ENCODE results near the gene STH. TPM values are rescaled to one million over a fixed set of nuclear protein-coding genes. Genes with fewer than 3 reads are reported as not detected.
"Not testable (repeated sequence)": the region's sequence is repeated elsewhere in the genome, so short reads cannot be mapped to it uniquely, and the experiment has no call there.

The STH gene
- total RNA-seq, 2 experiments from 2014 or later, result not detected

GRCh38 chr17:46019408-46019925 lies 20.4 kb downstream of the STH start:
- not testable (repeated sequence) for H3K36me3 Mint-ChIP-seq, H3K27me3 Mint-ChIP-seq, H3K4me3 Mint-ChIP-seq, DNase-seq, H3K27ac Mint-ChIP-seq, H3K9me3 Mint-ChIP-seq
- peaks cover 10% of the 10 kb centered on the region for H3K4me1 Mint-ChIP-seq

GRCh38 chr17:46020023-46020761 lies 21.1 kb downstream of the STH start:
- Mint-ChIP-seq H3K9me3 (peaks cover 1% of the 10 kb centered on the region), H3K36me3 (peaks cover 6% of the 10 kb centered on the region), H3K4me3 (no peak overlapping the region), H3K27me3 (no peaks in the 10 kb centered on the region), H3K27ac (peak overlapping the region; percentile 87), H3K4me1 (peaks cover 10% of the 10 kb centered on the region)
- DNase-seq, result peak; percentile 20

- no peak overlapping the region for H3K27ac Mint-ChIP-seq
- peaks cover 10% of the 10 kb centered on the region for H3K4me1 Mint-ChIP-seq
- H3K27me3 Mint-ChIP-seq, result no peaks in the 10 kb centered on the region
- H3K9me3 Mint-ChIP-seq, result peaks cover 1% of the 10 kb centered on the region
- no peak overlapping the region for H3K4me3 Mint-ChIP-seq
- peaks cover 6% of the 10 kb centered on the region for H3K36me3 Mint-ChIP-seq
- no peak for DNase-seq
These were observed 21.9 kb downstream of the STH start for GRCh38 chr17:46020998-46021397.

GRCh38 chr17:46023366-46023765 lies 24.3 kb downstream of the STH start:
- not testable (repeated sequence) for H3K27me3 Mint-ChIP-seq, H3K4me3 Mint-ChIP-seq, H3K36me3 Mint-ChIP-seq, DNase-seq, H3K9me3 Mint-ChIP-seq
- Mint-ChIP-seq H3K27ac (peak overlapping the region; percentile 44), H3K4me1 (peaks cover 16% of the 10 kb centered on the region)

GRCh38 chr17:46023783-46024388 lies 24.8 kb downstream of the STH start:
- H3K9me3 Mint-ChIP-seq, result peaks cover 1% of the 10 kb centered on the region
- no peak overlapping the region for H3K27ac Mint-ChIP-seq
- DNase-seq, result no peak
- no peak overlapping the region for H3K4me3 Mint-ChIP-seq
- H3K36me3 Mint-ChIP-seq, result peaks cover 1% of the 10 kb centered on the region
- H3K4me1 Mint-ChIP-seq, result peaks cover 16% of the 10 kb centered on the region
- no peaks in the 10 kb centered on the region for H3K27me3 Mint-ChIP-seq

- Mint-ChIP-seq H3K36me3 (peaks cover 7% of the 10 kb centered on the region), H3K4me3 (no peak overlapping the region), H3K4me1 (peaks cover 22% of the 10 kb centered on the region), H3K27me3 (no peaks in the 10 kb centered on the region), H3K9me3 (no peaks in the 10 kb centered on the region), H3K27ac (no peak overlapping the region)
- no peak for DNase-seq
These were observed 25.5 kb downstream of the STH start for GRCh38 chr17:46024590-46024989.

GRCh38 chr17:46025060-46025459 lies 26.0 kb downstream of the STH start:
- Mint-ChIP-seq H3K27me3 (no peaks in the 10 kb centered on the region), H3K4me1 (peaks cover 22% of the 10 kb centered on the region), H3K9me3 (no peaks in the 10 kb centered on the region), H3K4me3 (no peak overlapping the region), H3K27ac (no peak overlapping the region), H3K36me3 (peaks cover 8% of the 10 kb centered on the region)
- no peak for DNase-seq

- peak overlapping the region; percentile 63 for H3K27ac Mint-ChIP-seq
- no peaks in the 10 kb centered on the region for H3K27me3 Mint-ChIP-seq
- H3K9me3 Mint-ChIP-seq, result no peaks in the 10 kb centered on the region
- no peak overlapping the region for H3K4me3 Mint-ChIP-seq
- peaks cover 12% of the 10 kb centered on the region for H3K36me3 Mint-ChIP-seq
- peaks cover 20% of the 10 kb centered on the region for H3K4me1 Mint-ChIP-seq
- DNase-seq, result no peak
These were observed 26.6 kb downstream of the STH start for GRCh38 chr17:46025510-46026165.

GRCh38 chr17:46026166-46027047 lies 27.4 kb downstream of the STH start:
- Mint-ChIP-seq H3K9me3 (no peaks in the 10 kb centered on the region), H3K4me3 (no peak overlapping the region), H3K27me3 (no peaks in the 10 kb centered on the region), H3K4me1 (peaks cover 21% of the 10 kb centered on the region), H3K27ac (peak overlapping the region; percentile 21), H3K36me3 (peaks cover 16% of the 10 kb centered on the region)
- no peak for DNase-seq

GRCh38 chr17:46027048-46027975 lies 28.3 kb downstream of the STH start:
- DNase-seq, result no peak
- no peak overlapping the region for H3K4me3 Mint-ChIP-seq
- H3K9me3 Mint-ChIP-seq, result no peaks in the 10 kb centered on the region
- H3K27ac Mint-ChIP-seq, result peak overlapping the region; percentile 28
- H3K4me1 Mint-ChIP-seq, result peaks cover 21% of the 10 kb centered on the region
- no peaks in the 10 kb centered on the region for H3K27me3 Mint-ChIP-seq
- H3K36me3 Mint-ChIP-seq, result peaks cover 16% of the 10 kb centered on the region

- Mint-ChIP-seq H3K27me3 (no peaks in the 10 kb centered on the region), H3K36me3 (peaks cover 16% of the 10 kb centered on the region), H3K9me3 (no peaks in the 10 kb centered on the region), H3K4me3 (no peak overlapping the region), H3K27ac (peak overlapping the region; percentile 21), H3K4me1 (peaks cover 21% of the 10 kb centered on the region)
- DNase-seq, result no peak
These were observed 28.9 kb downstream of the STH start for GRCh38 chr17:46027976-46028325.

GRCh38 chr17:46028374-46028773 lies 29.3 kb downstream of the STH start:
- Mint-ChIP-seq H3K4me1 (peaks cover 21% of the 10 kb centered on the region), H3K36me3 (peaks cover 17% of the 10 kb centered on the region), H3K4me3 (no peak overlapping the region), H3K9me3 (no peaks in the 10 kb centered on the region), H3K27me3 (no peaks in the 10 kb centered on the region), H3K27ac (no peak overlapping the region)
- DNase-seq, result no peak

- peaks cover 21% of the 10 kb centered on the region for H3K4me1 Mint-ChIP-seq
- peak overlapping the region; percentile 30 for H3K27ac Mint-ChIP-seq
- H3K27me3 Mint-ChIP-seq, result no peaks in the 10 kb centered on the region
- no peaks in the 10 kb centered on the region for H3K9me3 Mint-ChIP-seq
- no peak for DNase-seq
- H3K36me3 Mint-ChIP-seq, result peaks cover 22% of the 10 kb centered on the region
- H3K4me3 Mint-ChIP-seq, result no peak overlapping the region
These were observed 30.0 kb downstream of the STH start for GRCh38 chr17:46028981-46029565.

- no peaks in the 10 kb centered on the region for H3K27me3 Mint-ChIP-seq
- peaks cover 25% of the 10 kb centered on the region for H3K36me3 Mint-ChIP-seq
- H3K4me1 Mint-ChIP-seq, result peaks cover 21% of the 10 kb centered on the region
- H3K4me3 Mint-ChIP-seq, result no peak overlapping the region
- peak overlapping the region; percentile 47 for H3K27ac Mint-ChIP-seq
- H3K9me3 Mint-ChIP-seq, result no peaks in the 10 kb centered on the region
- no peak for DNase-seq
These were observed 30.6 kb downstream of the STH start for GRCh38 chr17:46029627-46030026.
